Measurements from ENCODE around the gene CYP4Z1. TPM values are rescaled to one million over a fixed set of nuclear protein-coding genes. Genes with fewer than 3 reads are reported as not detected.
"Not testable (repeated sequence)": the region's sequence is repeated elsewhere in the genome, so short reads cannot be mapped to it uniquely, and the experiment has no call there.

Gene CYP4Z1
- total RNA-seq, 1 experiment from 2014 or later: not detected

GRCh38 chr1:47143654-47144053 lies 76.6 kb downstream of the CYP4Z1 start:
- not testable (repeated sequence) for H3K27ac Mint-ChIP-seq
- peak; percentile 67 for DNase-seq

GRCh38 chr1:47146495-47146894 lies 79.5 kb downstream of the CYP4Z1 start:
- H3K27me3 ChIP-seq (ENCODE audit: insufficient read depth, low read length); H4K91ac ChIP-seq (ENCODE audit: insufficient read length, low read depth, low read length); H2AFZ ChIP-seq (ENCODE audit: low read length); H3K27ac ChIP-seq (ENCODE audit: insufficient read length, low read depth, low read length); H3K27ac Mint-ChIP-seq; H2BK5ac ChIP-seq (ENCODE audit: insufficient read length, low read length); H3K4me2 ChIP-seq (ENCODE audit: insufficient read depth, insufficient read length, low read length); H4K8ac ChIP-seq (replicated peaks; ENCODE audit: insufficient read length, low read depth, low read length); H2BK20ac ChIP-seq (ENCODE audit: low read depth, low read length, poor library complexity, severe bottlenecking); H3T11ph ChIP-seq (ENCODE audit: low read length); DNase-seq; H4K20me1 ChIP-seq (ENCODE audit: control insufficient read depth, insufficient read depth, insufficient read length); H3K23me2 ChIP-seq (ENCODE audit: insufficient read length, low read depth, low read length, poor library complexity, severe bottlenecking); H2BK12ac ChIP-seq (ENCODE audit: insufficient read length, low read depth, low read length); H3K9ac ChIP-seq (ENCODE audit: extremely low read depth, insufficient read length, low read length); H3K36me3 Mint-ChIP-seq (ENCODE audit: insufficient read depth in 1 of 3, low read depth in 3 of 3); H3K79me2 ChIP-seq (ENCODE audit: insufficient read depth, low read length); H3K23ac ChIP-seq (ENCODE audit: insufficient read length, low read depth, low read length); H3K79me1 ChIP-seq (ENCODE audit: insufficient read depth, low read depth, low read length, poor library complexity, severe bottlenecking); H3K4me1 ChIP-seq (ENCODE audit: insufficient read depth, low read length); H2AK5ac ChIP-seq (ENCODE audit: insufficient read length, low read length); H2BK120ac ChIP-seq (ENCODE audit: low read depth, low read length, poor library complexity, severe bottlenecking); H3K56ac ChIP-seq (ENCODE audit: insufficient read length, low read depth, low read length); H3K18ac ChIP-seq (ENCODE audit: insufficient read length, low read depth, low read length); H3K9me3 Mint-ChIP-seq; H3K4ac ChIP-seq (ENCODE audit: low read depth, low read length); H3K9me3 ChIP-seq (ENCODE audit: control insufficient read depth, low read depth, low read length); H2BK15ac ChIP-seq (ENCODE audit: low read depth, low read length); H3K14ac ChIP-seq (ENCODE audit: insufficient read depth, low read length); H3K27me3 Mint-ChIP-seq (ENCODE audit: low read depth); H3K4me3 Mint-ChIP-seq; H4K5ac ChIP-seq (ENCODE audit: insufficient read length, low read depth, low read length): not testable (repeated sequence)
- H3K4me1 Mint-ChIP-seq: peaks cover 5 to 10% of the 10 kb centered on the region in 2 experiments; a peak in 3 of 4 replicates
- no CpG with 5 or more reads among the region's 1 CpG for WGBS (ENCODE audit: extremely low coverage, insufficient read length, low lambda C conversion rate)

More at GRCh38 chr1:47143654-47144053, 76.6 kb downstream of the CYP4Z1 start:
- H3K27ac ChIP-seq (ENCODE audit: insufficient read length, low read depth, low read length); H4K91ac ChIP-seq (ENCODE audit: insufficient read length, low read depth, low read length); H2BK15ac ChIP-seq (ENCODE audit: low read depth, low read length); H3K4me1 ChIP-seq (ENCODE audit: insufficient read depth, low read length); H3T11ph ChIP-seq (ENCODE audit: low read length); H4K5ac ChIP-seq (ENCODE audit: insufficient read length, low read depth, low read length); H2AK5ac ChIP-seq (ENCODE audit: insufficient read length, low read length); H3K79me1 ChIP-seq (ENCODE audit: insufficient read depth, low read depth, low read length, poor library complexity, severe bottlenecking); H3K23me2 ChIP-seq (ENCODE audit: insufficient read length, low read depth, low read length, poor library complexity, severe bottlenecking); H3K9me3 ChIP-seq (ENCODE audit: control insufficient read depth, low read depth, low read length); H3K79me2 ChIP-seq (ENCODE audit: insufficient read depth, low read length); H3K27me3 Mint-ChIP-seq (ENCODE audit: low read depth); H3K9ac ChIP-seq (ENCODE audit: extremely low read depth, insufficient read length, low read length); H3K23ac ChIP-seq (ENCODE audit: insufficient read length, low read depth, low read length); H3K4ac ChIP-seq (ENCODE audit: low read depth, low read length); H4K8ac ChIP-seq (replicated peaks; ENCODE audit: insufficient read length, low read depth, low read length); H4K20me1 ChIP-seq (ENCODE audit: control insufficient read depth, insufficient read depth, insufficient read length); H3K4me3 Mint-ChIP-seq; H3K9me3 Mint-ChIP-seq; H3K18ac ChIP-seq (ENCODE audit: insufficient read length, low read depth, low read length); H3K27me3 ChIP-seq (ENCODE audit: insufficient read depth, low read length); H2AFZ ChIP-seq (ENCODE audit: low read length); H2BK5ac ChIP-seq (ENCODE audit: insufficient read length, low read length); H3K14ac ChIP-seq (ENCODE audit: insufficient read depth, low read length); H2BK12ac ChIP-seq (ENCODE audit: insufficient read length, low read depth, low read length); H3K36me3 Mint-ChIP-seq (ENCODE audit: insufficient read depth in 1 of 3, low read depth in 3 of 3); H2BK120ac ChIP-seq (ENCODE audit: low read depth, low read length, poor library complexity, severe bottlenecking); H2BK20ac ChIP-seq (ENCODE audit: low read depth, low read length, poor library complexity, severe bottlenecking); H3K4me1 Mint-ChIP-seq; H3K56ac ChIP-seq (ENCODE audit: insufficient read length, low read depth, low read length); H3K4me2 ChIP-seq (ENCODE audit: insufficient read depth, insufficient read length, low read length): not testable (repeated sequence)
- no CpG with 5 or more reads among the region's 6 CpGs for WGBS (ENCODE audit: extremely low coverage, insufficient read length, low lambda C conversion rate)
- TF ChIP-seq CTCF (conservative IDR thresholded peaks at IDR 0.05): peak; percentile 65

Data from H9 (cell line).